GM21381 (cell line): ENCODE measurements around the gene SUSD3.

ENCODE experiments used
- ATAC-seq: cut with Tn5 transposase; IDR thresholded peaks from one replicate; pipeline ENCODE4 v1.9.1; 2021; ENCODE audit warnings: mild to moderate bottlenecking, moderate library complexity; ENCODE audit not compliant: unreplicated experiment

The SUSD3 gene

DNA sequence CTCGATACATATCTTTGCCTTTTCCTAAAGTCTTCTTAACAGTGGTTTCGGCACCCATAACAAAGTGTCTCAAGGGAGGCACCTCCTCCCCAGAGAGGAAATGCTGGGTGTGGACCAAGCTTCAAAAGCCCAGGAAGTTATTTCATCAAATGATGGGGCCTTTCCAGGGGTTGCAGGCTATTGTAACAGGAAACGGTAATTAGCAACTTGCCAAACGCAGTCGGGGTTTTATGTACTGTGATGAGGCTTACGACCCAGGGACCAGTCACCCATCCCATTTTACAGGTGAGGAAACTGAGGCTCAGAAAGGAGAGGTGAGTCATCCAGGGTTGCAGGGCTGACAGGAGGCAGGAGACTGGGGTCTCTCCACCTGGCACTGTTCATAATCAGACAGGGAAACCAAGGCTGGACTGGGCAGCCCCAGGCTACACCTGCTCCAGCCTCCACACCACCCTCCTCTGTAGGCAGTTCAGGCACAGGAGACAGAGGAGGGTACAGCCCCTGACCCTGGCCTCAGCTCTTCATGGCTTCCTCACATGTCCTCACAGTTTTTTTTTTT is 30.0 kb upstream of the SUSD3 start:
- no peak for ATAC-seq

DNA sequence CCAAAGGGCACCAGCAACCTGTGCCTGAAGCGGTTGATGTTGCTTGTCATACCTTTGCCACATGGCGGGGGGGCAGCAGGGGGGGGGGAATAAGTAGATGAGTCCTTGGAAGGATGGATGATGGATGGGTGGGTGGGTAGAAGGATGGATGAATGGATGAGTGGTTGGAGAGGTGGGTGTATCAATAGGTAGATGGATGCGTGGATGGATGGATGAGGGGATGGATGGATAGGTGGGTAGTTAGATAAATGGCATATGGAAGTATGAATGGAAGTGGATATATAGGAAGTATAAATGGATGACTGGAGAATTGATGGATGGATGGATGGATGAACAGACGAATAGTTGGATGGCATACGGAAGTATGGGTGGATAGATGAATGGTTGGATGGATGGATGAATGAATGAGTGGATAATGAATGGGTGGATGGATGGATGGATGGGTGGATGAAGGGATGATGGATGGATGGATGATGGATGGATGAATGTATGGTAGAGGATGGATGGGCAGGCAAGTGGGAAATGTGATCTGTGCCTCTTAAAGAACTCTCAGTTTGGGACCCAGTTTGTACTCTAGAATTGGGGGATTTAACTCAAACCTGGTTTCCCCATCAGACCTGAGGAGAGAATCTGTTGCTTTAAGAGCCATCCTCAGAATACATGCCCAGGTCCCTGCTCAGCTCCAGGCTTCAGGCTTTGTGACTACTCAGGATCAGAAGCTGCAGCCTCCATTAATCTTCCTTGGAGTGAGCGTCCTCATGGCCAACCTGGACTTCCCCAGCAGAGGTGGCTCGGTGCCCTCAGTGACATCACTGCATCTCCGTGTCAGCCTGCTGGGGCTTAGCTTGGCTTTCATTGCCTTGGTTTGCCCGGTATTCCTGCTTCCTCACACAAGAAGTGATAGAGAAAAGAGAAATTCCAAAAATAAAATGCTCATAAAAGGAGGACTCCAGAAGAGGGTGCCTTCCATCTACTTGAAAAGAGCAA is 27.6 kb upstream of the SUSD3 start:
- no peak for ATAC-seq

DNA sequence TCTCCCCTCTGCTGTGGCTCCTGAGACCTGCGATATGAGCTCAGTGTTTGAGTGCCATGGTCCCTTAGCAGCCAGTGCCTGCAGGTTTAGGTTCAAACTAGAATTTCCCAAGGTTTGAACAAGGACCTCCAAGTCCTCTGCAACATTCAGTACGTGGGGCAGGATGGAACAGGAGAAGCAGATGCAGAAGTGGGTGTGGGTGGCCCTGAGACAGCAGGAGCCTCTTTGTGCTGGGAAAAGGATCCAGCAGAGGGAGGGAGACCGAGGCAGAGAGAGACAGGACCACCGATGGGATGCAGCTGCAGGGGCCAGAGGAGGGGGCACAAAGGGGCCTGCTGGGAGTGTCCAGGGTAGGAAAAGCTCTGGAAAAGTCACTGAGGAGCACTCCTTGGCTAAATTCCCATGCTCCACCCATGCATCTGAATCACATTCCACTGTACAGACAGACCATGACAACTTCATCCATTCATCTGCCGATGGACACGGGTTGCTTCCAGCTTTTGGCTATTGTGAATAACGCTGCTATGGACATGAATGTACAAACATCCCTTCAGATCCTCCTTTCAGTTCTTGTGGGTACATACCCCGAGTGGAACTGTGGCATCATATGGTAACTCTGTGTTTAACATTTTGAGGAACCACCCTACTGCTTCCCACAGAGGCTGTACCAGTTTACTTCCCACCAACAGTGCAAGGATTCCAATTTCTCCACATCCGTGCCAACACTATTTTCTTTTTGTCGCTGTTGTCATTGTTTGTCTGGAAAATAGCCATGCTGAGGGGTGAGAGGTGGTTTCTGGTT is 26.7 kb upstream of the SUSD3 start:
- no peak for ATAC-seq

DNA sequence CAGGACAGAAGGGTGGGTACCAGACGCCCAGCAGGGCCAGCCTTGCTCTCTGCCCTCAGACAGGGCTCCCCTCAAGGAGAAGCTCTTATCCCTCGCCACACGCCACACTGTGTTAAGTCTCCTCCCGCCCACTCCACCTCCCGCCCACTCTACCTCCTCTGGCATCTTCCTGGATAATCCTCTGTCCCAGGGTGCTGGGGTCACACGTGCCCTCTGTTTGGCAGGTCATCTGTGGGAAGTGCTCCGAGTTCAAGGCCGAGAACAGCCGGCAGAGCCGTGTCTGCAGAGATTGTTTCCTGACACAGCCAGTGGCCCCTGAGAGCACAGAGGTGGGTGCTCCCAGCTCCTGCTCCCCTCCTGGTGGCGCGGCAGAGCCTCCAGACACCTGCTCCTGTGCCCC is 26.0 kb upstream of the SUSD3 start:
- no peak for ATAC-seq

GRCh38 chr9:93033531-93033930 is 25.0 kb upstream of the SUSD3 start:
- no peak for ATAC-seq

- ATAC-seq = no peak
These were observed 23.3 kb upstream of the SUSD3 start for GRCh38 chr9:93035106-93035660.

DNA sequence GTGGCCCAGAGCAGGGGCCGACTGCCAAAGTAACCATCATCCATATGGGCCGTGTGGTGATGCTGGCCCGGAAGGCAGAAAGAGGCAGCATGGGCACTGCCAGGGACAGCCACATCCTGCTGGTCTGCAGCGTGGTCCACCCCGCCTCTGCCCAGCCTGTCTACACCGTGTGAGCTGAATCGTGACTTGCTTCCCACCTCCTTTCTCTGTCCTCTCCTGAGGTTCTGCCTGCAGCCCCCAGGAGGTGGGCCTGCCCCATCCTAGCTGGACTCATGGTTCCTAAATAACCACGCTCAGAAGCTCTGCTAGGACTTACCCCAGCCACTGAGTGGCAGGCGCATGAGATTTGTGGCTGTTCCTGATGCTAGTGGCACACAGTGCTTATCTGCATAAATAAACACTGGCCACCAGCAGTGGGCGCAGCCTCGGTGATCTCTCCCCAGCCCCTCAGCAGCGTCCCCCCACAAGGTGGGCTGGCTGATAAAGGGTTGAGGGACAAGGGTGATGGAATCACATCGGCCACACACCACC is 22.6 kb upstream of the SUSD3 start:
- no peak for ATAC-seq

DNA sequence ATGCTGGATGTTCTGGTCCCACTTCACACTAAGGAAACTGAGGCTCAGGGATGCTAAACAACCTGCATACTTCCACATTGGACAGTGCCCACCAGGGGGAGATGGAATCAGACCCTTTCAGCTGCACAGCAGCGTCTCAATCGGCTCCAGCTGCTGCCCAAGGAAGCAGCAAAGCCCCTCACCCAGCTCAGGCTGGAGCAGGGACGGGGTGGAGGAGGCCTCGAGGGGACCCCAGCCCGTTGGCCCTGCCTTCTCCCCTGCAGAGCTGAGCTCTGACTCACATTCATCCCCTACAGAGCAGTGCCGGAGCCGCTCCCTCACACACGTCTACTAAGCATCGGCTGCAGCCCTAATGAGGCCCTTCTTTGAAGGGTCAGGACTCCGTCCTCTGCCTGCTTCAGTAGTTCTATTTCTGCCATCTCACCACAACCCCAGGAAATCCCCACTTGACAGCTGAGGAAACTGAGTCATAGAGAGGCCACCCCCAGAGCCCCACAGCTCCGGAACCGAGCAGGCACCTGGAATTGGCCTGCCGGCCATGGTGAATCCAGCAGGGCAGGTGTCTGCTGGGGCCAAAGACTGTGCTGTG is 21.5 kb upstream of the SUSD3 start:
- ATAC-seq = no peak

DNA sequence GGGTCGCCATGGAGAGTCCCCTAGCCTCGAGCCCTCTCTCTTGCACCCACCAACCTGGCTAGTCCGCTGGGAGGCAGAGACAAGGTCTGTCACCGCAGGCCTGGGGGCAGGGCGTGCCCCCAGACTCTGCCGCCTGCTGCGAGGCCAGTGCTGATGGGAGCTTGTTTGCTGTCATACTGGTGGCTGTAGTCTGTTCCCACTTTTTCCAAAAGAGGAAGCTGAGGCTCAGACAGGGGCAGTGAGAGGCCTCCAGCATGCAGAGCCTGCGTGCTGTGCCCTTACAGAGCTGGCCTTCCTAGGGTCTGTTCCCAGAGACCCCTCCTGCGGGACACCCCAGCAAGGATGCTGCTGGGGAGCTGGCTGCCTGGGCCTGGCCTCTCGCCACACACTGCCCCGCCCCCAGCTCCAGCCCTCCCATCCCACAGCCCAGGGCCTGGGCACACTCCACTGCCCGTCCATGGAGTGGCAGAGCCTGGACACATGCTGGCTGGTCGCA is 21.0 kb upstream of the SUSD3 start:
- ATAC-seq = no peak

DNA sequence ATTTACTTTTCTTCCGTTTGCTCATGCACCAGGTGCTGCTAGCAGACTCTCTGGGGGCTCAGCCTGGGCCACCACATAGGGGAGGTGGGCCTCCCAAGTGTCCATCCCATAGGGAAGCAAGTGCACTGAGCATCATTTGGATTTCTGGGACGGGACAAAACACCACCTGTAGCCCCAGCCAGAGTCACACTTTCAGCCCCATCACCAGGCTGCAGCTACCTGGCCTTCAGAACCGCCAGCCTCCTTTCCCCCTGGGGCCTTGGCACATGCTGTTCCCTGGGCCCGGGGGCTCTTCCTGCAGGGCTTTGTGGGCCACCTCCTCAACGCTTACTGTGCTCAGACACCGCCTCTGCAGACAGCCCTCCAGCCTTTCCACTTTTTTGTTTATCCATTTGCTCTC is 19.6 kb upstream of the SUSD3 start:
- no peak for ATAC-seq

DNA sequence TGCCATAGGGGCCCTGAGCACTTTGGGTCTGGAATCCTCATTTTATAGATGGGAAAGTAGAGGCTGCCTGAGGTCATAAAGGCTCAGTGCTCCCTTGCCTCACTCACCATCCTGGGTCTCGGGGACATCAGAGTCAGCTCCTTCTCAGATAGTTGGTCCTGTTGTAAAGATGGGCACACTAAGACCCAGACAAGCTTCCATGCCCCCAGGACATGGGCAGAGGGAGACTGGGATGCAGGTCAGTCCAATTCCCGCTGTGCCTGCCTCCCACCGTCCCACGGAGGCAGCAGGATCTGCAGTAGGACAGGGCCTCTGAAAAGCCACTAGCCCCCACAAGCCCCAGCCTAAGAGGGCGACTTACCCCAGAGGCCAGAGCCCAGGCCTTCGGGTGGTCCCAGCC is 19.0 kb upstream of the SUSD3 start:
- ATAC-seq = no peak

DNA sequence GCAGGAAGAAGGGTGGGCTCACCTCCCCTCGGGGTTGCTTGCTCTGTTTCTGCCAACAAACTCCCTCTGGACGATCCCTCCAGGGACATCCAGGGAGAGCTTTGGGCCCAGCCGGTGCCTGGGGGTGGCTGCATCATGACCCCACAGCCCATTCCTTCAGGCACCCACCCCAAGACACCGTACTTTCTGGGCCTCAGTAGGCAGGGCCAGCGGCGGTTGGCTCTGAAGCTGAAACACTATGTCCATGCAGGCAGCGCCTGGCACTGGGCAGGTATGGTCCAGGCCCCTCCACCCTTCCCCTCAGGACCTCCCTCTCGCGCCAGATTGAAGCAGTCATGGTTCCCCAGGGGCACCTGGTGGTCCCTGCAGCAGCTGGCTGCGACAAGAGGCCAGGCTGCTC is 18.5 kb upstream of the SUSD3 start:
- no peak for ATAC-seq

- ATAC-seq = no peak
These were observed 18.1 kb upstream of the SUSD3 start for GRCh38 chr9:93040409-93040808.

DNA sequence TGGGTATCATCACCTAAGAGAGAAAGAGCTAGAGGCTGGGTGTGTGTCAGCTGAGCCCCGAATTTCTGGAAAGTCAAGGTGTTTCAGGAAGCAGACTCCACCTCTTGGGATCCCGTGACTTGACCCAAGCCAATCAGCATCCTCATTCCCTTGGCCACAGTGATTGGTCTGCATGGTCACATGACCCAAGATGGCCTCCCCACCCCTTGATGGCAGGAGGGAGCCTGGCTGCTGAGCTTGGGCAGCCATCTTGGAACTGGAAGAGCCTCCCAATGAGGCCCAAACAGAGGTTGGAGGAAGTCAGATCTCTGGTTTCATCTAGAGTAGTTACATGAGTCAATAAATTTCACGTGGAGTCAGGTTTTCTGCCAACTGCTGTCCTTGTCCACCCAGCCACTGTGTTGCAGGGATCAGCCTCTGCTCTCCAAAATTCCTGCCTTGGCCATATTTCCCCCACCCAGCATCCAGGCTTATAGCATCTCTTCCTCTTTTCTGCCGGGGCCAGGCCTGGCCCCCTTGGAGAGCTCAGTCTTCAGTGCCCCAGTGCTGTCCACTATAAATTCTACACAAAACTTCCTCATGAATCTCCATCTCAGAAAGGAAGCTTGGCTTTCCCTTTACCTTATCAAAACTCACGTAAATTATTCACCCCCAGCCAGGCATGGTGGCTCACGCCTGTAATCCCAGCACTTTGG is 17.2 kb upstream of the SUSD3 start:
- no peak for ATAC-seq

GRCh38 chr9:93043122-93043521 is 15.4 kb upstream of the SUSD3 start:
- no peak for ATAC-seq

- no peak for ATAC-seq
These were observed 13.0 kb upstream of the SUSD3 start for GRCh38 chr9:93045521-93045920.

- no peak for ATAC-seq
These were observed 9.7 kb upstream of the SUSD3 start for GRCh38 chr9:93048566-93049448.

DNA sequence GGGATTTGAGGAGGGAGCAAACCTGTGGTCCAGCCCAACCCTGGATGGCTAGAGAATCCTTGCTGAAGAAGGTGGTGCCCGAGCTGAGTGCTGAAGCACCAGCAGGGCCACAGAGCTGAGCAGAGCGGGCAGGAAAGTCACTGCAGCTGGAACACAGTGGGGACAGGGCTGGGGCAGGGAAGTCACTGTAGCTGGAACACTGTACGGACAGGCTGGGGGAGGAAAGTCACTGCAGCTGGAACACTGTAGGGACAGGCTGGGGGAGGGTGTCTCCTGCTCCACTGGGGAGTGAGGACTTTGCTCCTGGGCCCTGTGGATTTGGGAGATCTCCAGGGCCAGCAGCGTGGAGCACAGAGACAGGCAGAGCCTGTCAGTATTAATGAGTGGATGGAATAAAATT is 9.0 kb upstream of the SUSD3 start:
- no peak for ATAC-seq

DNA sequence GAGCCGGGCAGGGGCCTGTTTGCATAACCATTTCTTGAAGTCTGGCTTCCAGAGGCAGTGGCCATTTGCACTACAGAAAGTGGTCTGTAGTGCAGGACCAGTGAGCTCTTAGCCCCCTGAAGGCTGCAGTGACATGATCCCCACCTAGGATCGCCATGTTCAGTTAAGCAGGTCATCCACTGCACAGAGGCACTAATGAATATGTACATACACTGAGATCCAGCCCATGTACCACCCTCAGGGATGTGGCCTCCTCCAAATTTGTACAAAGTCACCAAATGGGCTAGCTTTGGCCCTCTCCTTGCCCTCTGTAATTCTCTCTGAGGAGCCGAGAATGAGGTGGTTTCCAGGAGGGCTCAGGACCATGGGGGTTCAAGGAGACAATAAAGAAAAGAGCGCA is 8.3 kb upstream of the SUSD3 start:
- no peak for ATAC-seq
